IMR-90 (cell line): ENCODE data around the gene PDGFA. TPM values are rescaled to one million over a fixed set of nuclear protein-coding genes. Genes with fewer than 3 reads are reported as not detected.

Experiments
- ATAC-seq: fragments of 200-7000 bp; cut with Tn5 transposase; 2 replicates; pipeline ENCODE4 v1.9.1; 2020; ENCODE audit warnings: low read depth, mild to moderate bottlenecking, moderate library complexity
- BruUV-seq: library from RNA; stranded (reverse); fragments of 400-500 nt; replicated peaks from 2 replicates; lab custom pipeline; 2021; lab: Mats Ljungman, UMichigan
- CTCF ChIA-PET: fragments of 300-600 bp; formaldehyde crosslinking; extraction: SDS; loops from one replicate; lab custom pipeline; 2021; ENCODE audit warnings: antibody characterized with exemption; lab: Yijun Ruan, JAX
- POLR2A ChIA-PET: fragments of 300-600 bp; sonication (Branson Sonifier 250); formaldehyde crosslinking; loops from one replicate; lab custom pipeline; 2022; ENCODE audit warnings: antibody characterized with exemption; ENCODE audit not compliant: unreplicated experiment; lab: Charles Lee
- DNase-seq: peaks from one replicate; pipeline ENCODE4 v3.0.0; 2013
- H2AFZ ChIP-seq: replicated peaks from 2 replicates; pipeline ENCODE3; 2013; ENCODE audit warnings: low read length, mild to moderate bottlenecking; ENCODE audit not compliant: poor library complexity
- H2AK5ac ChIP-seq: 2 replicates; pipeline ENCODE4 v1.6.1; 2013; ENCODE audit warnings: low read depth, low read length, inconsistent platforms
- H2AK9ac ChIP-seq: replicated peaks from 2 replicates; pipeline ENCODE3; 2013; ENCODE audit warnings: mild to moderate bottlenecking, low read depth, low read length, moderate library complexity; ENCODE audit not compliant: poor library complexity
- H2BK120ac ChIP-seq: 2 replicates; pipeline ENCODE4 v1.6.1; 2013; ENCODE audit warnings: low read depth, low read length, inconsistent platforms
- H2BK15ac ChIP-seq: 3 replicates; pipeline ENCODE4 v1.6.1; 2013; ENCODE audit warnings: low read depth, low read length, inconsistent platforms
- H2BK20ac ChIP-seq: 2 replicates; pipeline ENCODE4 v1.6.1; 2013; ENCODE audit warnings: low read depth, mild to moderate bottlenecking, inconsistent platforms, low read length, moderate library complexity
- H2BK5ac ChIP-seq: 2 replicates; pipeline ENCODE4 v1.6.1; 2013; ENCODE audit warnings: mild to moderate bottlenecking, low read depth, low read length, inconsistent platforms; ENCODE audit not compliant: poor library complexity, severe bottlenecking
- H3K14ac ChIP-seq: replicated peaks from 2 replicates; pipeline ENCODE4 v1.6.1; 2013; ENCODE audit warnings: low read depth, low read length, inconsistent platforms
- H3K18ac ChIP-seq: 2 replicates; pipeline ENCODE4 v1.6.1; 2013; ENCODE audit warnings: low read depth, low read length, control low read depth
- H3K23ac ChIP-seq: 2 replicates; pipeline ENCODE4 v1.6.1; 2013; ENCODE audit warnings: low read depth, low read length, inconsistent platforms
- H3K27ac ChIP-seq: 2 replicates; pipeline ENCODE4 v1.5.1; 2013; ENCODE audit warnings: mild to moderate bottlenecking, control low read depth, low read length; ENCODE audit not compliant: insufficient read depth
- H3K27me3 ChIP-seq: 2 replicates; pipeline ENCODE4 v1.6.1; 2013; ENCODE audit warnings: low read length; ENCODE audit not compliant: control insufficient read depth, insufficient read depth
- H3K36me3 ChIP-seq: 2 replicates; pipeline ENCODE4 v1.6.1; 2013; ENCODE audit warnings: low read length, mixed read lengths; ENCODE audit not compliant: control insufficient read depth, insufficient read depth
- H3K4ac ChIP-seq: 2 replicates; pipeline ENCODE4 v1.6.1; 2013; ENCODE audit warnings: low read depth, low read length, inconsistent platforms
- H3K4me1 ChIP-seq: 2 replicates; pipeline ENCODE4 v1.6.1; 2013; ENCODE audit warnings: low read length, mixed read lengths; ENCODE audit not compliant: control insufficient read depth, insufficient read depth
- H3K4me2 ChIP-seq: 2 replicates; pipeline ENCODE4 v1.6.1; 2013; ENCODE audit warnings: low read depth, mild to moderate bottlenecking, control low read depth, low read length, moderate library complexity
- H3K4me3 ChIP-seq: 2 replicates; pipeline ENCODE4 v1.5.1; 2013; ENCODE audit warnings: low read depth, mild to moderate bottlenecking, control low read depth, low read length, moderate library complexity; ENCODE audit not compliant: insufficient read depth
- H3K56ac ChIP-seq: 2 replicates; pipeline ENCODE4 v1.6.1; 2013; ENCODE audit warnings: low read length, inconsistent platforms; ENCODE audit not compliant: insufficient read depth; ENCODE audit errors: extremely low read depth
- H3K79me1 ChIP-seq, 2 experiments: 2 replicates each; pipeline ENCODE4 v1.6.1; 2013; ENCODE audit warnings: low read length in 2 of 2, inconsistent platforms in 1 of 2, low read depth in 1 of 2
- H3K9ac ChIP-seq: 2 replicates; pipeline ENCODE4 v1.6.1; 2013; ENCODE audit warnings: low read depth, low read length, control low read depth
- H3K9me1 ChIP-seq: 2 replicates; pipeline ENCODE4 v1.6.1; 2013; ENCODE audit warnings: low read length, inconsistent platforms; ENCODE audit not compliant: insufficient read depth
- H3K9me3 ChIP-seq: 2 replicates; pipeline ENCODE4 v1.6.1; 2013; ENCODE audit warnings: low read length; ENCODE audit not compliant: control insufficient read depth, insufficient read depth
- H4K20me1 ChIP-seq: 2 replicates; pipeline ENCODE4 v1.6.1; 2013; ENCODE audit warnings: low read length, inconsistent platforms; ENCODE audit not compliant: insufficient read depth
- H4K5ac ChIP-seq: 2 replicates; pipeline ENCODE4 v1.6.1; 2013; ENCODE audit warnings: mild to moderate bottlenecking, low read depth, low read length, control low read depth
- H4K8ac ChIP-seq, 2 experiments: 2 replicates each; pipeline ENCODE4 v1.6.1; 2013; ENCODE audit warnings: low read depth in 2 of 2, low read length in 2 of 2, control low read depth in 1 of 2, inconsistent platforms in 1 of 2
- H4K91ac ChIP-seq: 2 replicates; pipeline ENCODE4 v1.6.1; 2013; ENCODE audit warnings: low read depth, low read length, inconsistent platforms; ENCODE audit not compliant: insufficient read depth
- BHLHE40 ChIP-seq: fragments of 150-350 bp; IDR thresholded peaks from 2 replicates; pipeline ENCODE4 v1.6.1; 2016; ENCODE audit warnings: mild to moderate bottlenecking, low read depth, low read length
- ELK1 ChIP-seq: fragments of 150-350 bp; IDR thresholded peaks from 2 replicates; pipeline ENCODE4 v1.6.1; 2016; ENCODE audit warnings: low read depth, mild to moderate bottlenecking, low read length, moderate library complexity, borderline replicate concordance
- MXI1 ChIP-seq: IDR thresholded peaks from 2 replicates; pipeline ENCODE4 v1.6.1; 2012; ENCODE audit warnings: low read depth, mild to moderate bottlenecking, low read length, moderate library complexity, borderline replicate concordance
- POLR2A ChIP-seq: IDR thresholded peaks from 2 replicates; pipeline ENCODE4 v1.6.1; 2012; ENCODE audit warnings: mild to moderate bottlenecking, low read depth, low read length
- SMC3 ChIP-seq: fragments of 150-350 bp; IDR thresholded peaks from 2 replicates; pipeline ENCODE4 v1.6.1; 2016; ENCODE audit warnings: low read depth, mild to moderate bottlenecking, antibody characterized with exemption, low read length, moderate library complexity
- WGBS, 2 experiments: methylation state at CpG; one replicate each; pipeline versions ENCODE4 v1.1.5 to v1.1.7; 2013; ENCODE audit warnings: missing lambda C conversion rate in 2 of 2; ENCODE audit not compliant: insufficient read length in 1 of 2; ENCODE audit errors: extremely low coverage in 2 of 2; 5-methylcytosine and 5-hydroxymethylcytosine counted together
- dilution Hi-C: fragments of 300-500 bp; cut with HindIII; formaldehyde crosslinking; loops from one replicate; pipeline ENCODE4 v1.14.3; 2018; ENCODE audit warnings: low sequenced_read_pairs; ENCODE audit not compliant: unreplicated experiment
- in situ Hi-C: fragments of 300-500 bp; cut with MboI; formaldehyde crosslinking; loops from 3 replicates; pipeline ENCODE4 v1.14.3; 2019; ENCODE audit warnings: low sequenced_read_pairs, inconsistent platforms, mixed read lengths
- intact Hi-C: fragments of 100-400 bp; cut with micrococcal nuclease; formaldehyde crosslinking; loops from 2 replicates; pipeline ENCODE4 v1.10.0; 2022
- polyA plus RNA-seq, 3 experiments: library from polyadenylated mRNA; depleted of rRNA; stranded (reverse); fragments of >200 nt; gene quantifications; 2 replicates each; pipeline ENCODE4 v1.2.3, GENCODE V29; 2012; ENCODE audit warnings: low replicate concordance in 1 of 3
- total RNA-seq: library from RNA; depleted of rRNA; stranded (reverse); fragments of >200 nt; gene quantifications from 2 replicates; pipeline ENCODE4 v1.2.3, GENCODE V29; 2012

Gene PDGFA
- total and polyA plus RNA-seq, 2 of the 4 experiments (the other 2 are of a cell fraction), result 3.3 to 3.8 TPM

- TF ChIP-seq SMC3, result no peak
- TF ChIP-seq POLR2A, result no peak
- no peak for TF ChIP-seq MXI1
- TF ChIP-seq BHLHE40, result no peak
Observed at GRCh38 chr7:531777-532176, 12.1 kb upstream of the PDGFA start (continued).

- CTCF ChIA-PET, result no interaction called here
- dilution Hi-C loops, result no loop called here
Observed at GRCh38 chr7:528451-528850, 8.8 kb upstream of the PDGFA start.

More at GRCh38 chr7:528451-528850, 8.8 kb upstream of the PDGFA start:
- H2AK9ac ChIP-seq, result no peak overlapping the region
- no peak for TF ChIP-seq ELK1
- H2BK15ac ChIP-seq, result no peak overlapping the region
- in situ Hi-C loops, result no loop called here
- 0 out of 2 replicates have a peak, but pooled peaks cover 3% of the 10 kb centered on the region for H3K9me3 ChIP-seq
- H3K27ac ChIP-seq, result no peak overlapping the region
- DNase-seq (no peak), ATAC-seq (no peak)
- H4K20me1 ChIP-seq, result no peaks in the 10 kb centered on the region
- H2BK20ac ChIP-seq, result no peak overlapping the region
- no peak overlapping the region for H3K18ac ChIP-seq
- H3K4me1 ChIP-seq, result no peaks in the 10 kb centered on the region
- POLR2A ChIA-PET, result no interaction called here
- H3K4me3 ChIP-seq, result no peak overlapping the region
- H3K56ac ChIP-seq, result no peak overlapping the region
- no peak overlapping the region for H3K14ac ChIP-seq
- no TSS peak for BruUV-seq
- no peak overlapping the region for H3K4ac ChIP-seq
- no peaks in the 10 kb centered on the region for H3K79me1 ChIP-seq
- 86% methylated on average over 2 of the region's 2 CpGs; no CpG with 5 or more reads in 1 of the 2 experiments for WGBS, 2 experiments
- no peak overlapping the region for H3K9ac ChIP-seq
- no peak overlapping the region for H4K91ac ChIP-seq
- no peak overlapping the region for H4K8ac ChIP-seq
- H2AK5ac ChIP-seq, result no peak overlapping the region
- intact Hi-C loops, result no loop called here
- no peak overlapping the region for H2BK5ac ChIP-seq
- no peak overlapping the region for H3K23ac ChIP-seq
- no peak overlapping the region for H2AFZ ChIP-seq
- no peaks in the 10 kb centered on the region for H3K36me3 ChIP-seq
- H4K5ac ChIP-seq, result no peak overlapping the region
- no peaks in the 10 kb centered on the region for H3K9me1 ChIP-seq
- no peak overlapping the region for H2BK120ac ChIP-seq
- H3K27me3 ChIP-seq, result peaks cover 33% of the 10 kb centered on the region
- H3K4me2 ChIP-seq, result no peak overlapping the region
